Hepatocyte (in vitro differentiated cells): ENCODE results near the gene TPSAB1.

ENCODE experiments used
- CTCF ChIP-seq: fragments of 200-600 bp; sonication (generic); IDR thresholded peaks from 2 replicates; pipeline ENCODE4 v1.5.1; 2016; ENCODE audit warnings: antibody characterized with exemption, mild to moderate bottlenecking; ENCODE audit not compliant: poor library complexity
- EZH2 ChIP-seq: fragments of 200-600 bp; sonication (generic); IDR thresholded peaks from 2 replicates; pipeline ENCODE4 v1.6.1; 2016; ENCODE audit warnings: antibody characterized with exemption, mild to moderate bottlenecking, borderline replicate concordance

GRCh38 chr16:1256874-1257322 lies 16.4 kb downstream of the TPSAB1 start:
- TF ChIP-seq CTCF (no peak), EZH2 (no peak)
